ENCODE measurements around the gene SYT7. TPM values are rescaled to one million over a fixed set of nuclear protein-coding genes. Genes with fewer than 3 reads are reported as not detected.

Gene SYT7
- total and polyA plus RNA-seq, 2 experiments from 2014 or later, result 0.40 to 1.9 TPM

GRCh38 chr11:61598886-61599868, 18.3 kb upstream of the SYT7 start:
- H3K36me3 ChIP-seq (ENCODE audit: low read depth), result no peaks in the 10 kb centered on the region
- peak; percentile 69 for DNase-seq
- H3K4me2 ChIP-seq (ENCODE audit: unreplicated experiment), result no peak overlapping the region
- 71% methylated on average over 25 of the region's 25 CpGs for WGBS, 2 experiments (ENCODE audit: low coverage in 1 of 2, low lambda C conversion rate in 2 of 2, missing lambda C conversion rate in 2 of 2)
- H3K4me3 ChIP-seq, result no peak overlapping the region
- no peaks in the 10 kb centered on the region for H4K20me1 ChIP-seq (ENCODE audit: insufficient read depth)
- in situ Hi-C loops (cut with MboI), result no loop called here
- no peak overlapping the region for H3K27ac ChIP-seq
- no peaks in the 10 kb centered on the region for H3K27me3 ChIP-seq (replicated peaks; ENCODE audit: insufficient read depth)
- H3F3A ChIP-seq (ENCODE audit: insufficient read depth), result no peaks in the 10 kb centered on the region; the same call in 1 of the 2 replicates
- no peaks in the 10 kb centered on the region for H3K9me2 ChIP-seq (ENCODE audit: insufficient read depth)
- peaks cover 22% of the 10 kb centered on the region for H3K4me1 ChIP-seq (ENCODE audit: insufficient read depth)
- TF ChIP-seq EZH2 (IDR thresholded peaks at IDR 0.05; ENCODE audit: insufficient read depth, poor library complexity, severe bottlenecking) (no peak), EZH2phosphoT487 (IDR thresholded peaks at IDR 0.05; ENCODE audit: insufficient read depth, low read depth) (no peak)
- no peaks in the 10 kb centered on the region for H3K9me3 ChIP-seq (ENCODE audit: low read depth)
- no peaks in the 10 kb centered on the region for H3K79me2 ChIP-seq (ENCODE audit: insufficient read depth)
- no peak overlapping the region for H2AFZ ChIP-seq
- no peak overlapping the region for H3K9ac ChIP-seq

- in situ Hi-C loops (cut with MboI), result no loop called here
- Histone ChIP-seq H3F3A (ENCODE audit: insufficient read depth) (no peaks in the 10 kb centered on the region; the same call in 1 of the 2 replicates), H2AFZ (no peak overlapping the region), H3K79me2 (ENCODE audit: insufficient read depth) (no peaks in the 10 kb centered on the region), H3K9me3 (ENCODE audit: low read depth) (no peaks in the 10 kb centered on the region), H4K20me1 (ENCODE audit: insufficient read depth) (no peaks in the 10 kb centered on the region), H3K4me1 (ENCODE audit: insufficient read depth) (peaks cover 17% of the 10 kb centered on the region), H3K27me3 (replicated peaks; ENCODE audit: insufficient read depth) (no peaks in the 10 kb centered on the region), H3K4me2 (ENCODE audit: unreplicated experiment) (no peak overlapping the region), H3K9ac (no peak overlapping the region), H3K9me2 (ENCODE audit: insufficient read depth) (no peaks in the 10 kb centered on the region), H3K36me3 (ENCODE audit: low read depth) (no peaks in the 10 kb centered on the region), H3K4me3 (no peak overlapping the region), H3K27ac (no peak overlapping the region)
- 57 to 59% methylated on average over 3 of the region's 3 CpGs for WGBS, 2 experiments (ENCODE audit: low coverage in 1 of 2, low lambda C conversion rate in 2 of 2, missing lambda C conversion rate in 2 of 2)
- DNase-seq, result peak; percentile 19
- TF ChIP-seq EZH2phosphoT487 (IDR thresholded peaks at IDR 0.05; ENCODE audit: insufficient read depth, low read depth) (no peak), EZH2 (IDR thresholded peaks at IDR 0.05; ENCODE audit: insufficient read depth, poor library complexity, severe bottlenecking) (no peak)
Observed at GRCh38 chr11:61598374-61598773, 17.5 kb upstream of the SYT7 start.

GRCh38 chr11:61596990-61597389, 16.1 kb upstream of the SYT7 start:
- Histone ChIP-seq H3K9me2 (ENCODE audit: insufficient read depth) (no peaks in the 10 kb centered on the region), H3K36me3 (ENCODE audit: low read depth) (no peaks in the 10 kb centered on the region), H2AFZ (no peak overlapping the region), H3K27me3 (replicated peaks; ENCODE audit: insufficient read depth) (no peaks in the 10 kb centered on the region), H3K27ac (no peak overlapping the region), H3K4me2 (ENCODE audit: unreplicated experiment) (no peak overlapping the region), H3K9ac (no peak overlapping the region), H3F3A (ENCODE audit: insufficient read depth) (no peaks in the 10 kb centered on the region; the same call in 1 of the 2 replicates), H3K9me3 (ENCODE audit: low read depth) (no peaks in the 10 kb centered on the region), H3K4me3 (no peak overlapping the region), H3K79me2 (ENCODE audit: insufficient read depth) (no peaks in the 10 kb centered on the region), H4K20me1 (ENCODE audit: insufficient read depth) (no peaks in the 10 kb centered on the region), H3K4me1 (ENCODE audit: insufficient read depth) (peaks cover 8% of the 10 kb centered on the region)
- TF ChIP-seq EZH2phosphoT487 (IDR thresholded peaks at IDR 0.05; ENCODE audit: insufficient read depth, low read depth) (no peak), EZH2 (IDR thresholded peaks at IDR 0.05; ENCODE audit: insufficient read depth, poor library complexity, severe bottlenecking) (no peak)
- no peak for DNase-seq
- in situ Hi-C loops (cut with MboI), result no loop called here
- WGBS, 2 experiments (ENCODE audit: low coverage in 1 of 2, low lambda C conversion rate in 2 of 2, missing lambda C conversion rate in 2 of 2), result 92 to 95% methylated on average over 7 of the region's 7 CpGs

- peaks cover 8% of the 10 kb centered on the region for H3K4me1 ChIP-seq (ENCODE audit: insufficient read depth)
- 40 to 61% methylated on average over 1 of the region's 1 CpG for WGBS, 2 experiments (ENCODE audit: low coverage in 1 of 2, low lambda C conversion rate in 2 of 2, missing lambda C conversion rate in 2 of 2)
- no peaks in the 10 kb centered on the region for H4K20me1 ChIP-seq (ENCODE audit: insufficient read depth)
- H3K4me3 ChIP-seq, result no peak overlapping the region
- no peak overlapping the region for H3K4me2 ChIP-seq (ENCODE audit: unreplicated experiment)
- H3F3A ChIP-seq (ENCODE audit: insufficient read depth), result no peaks in the 10 kb centered on the region; the same call in 1 of the 2 replicates
- no peak for TF ChIP-seq EZH2phosphoT487 (IDR thresholded peaks at IDR 0.05; ENCODE audit: insufficient read depth, low read depth)
- no peak for TF ChIP-seq EZH2 (IDR thresholded peaks at IDR 0.05; ENCODE audit: insufficient read depth, poor library complexity, severe bottlenecking)
- no peak overlapping the region for H3K27ac ChIP-seq
- H3K9me2 ChIP-seq (ENCODE audit: insufficient read depth), result no peaks in the 10 kb centered on the region
- no peak overlapping the region for H2AFZ ChIP-seq
- no peak for DNase-seq
- no peaks in the 10 kb centered on the region for H3K36me3 ChIP-seq (ENCODE audit: low read depth)
- H3K79me2 ChIP-seq (ENCODE audit: insufficient read depth), result no peaks in the 10 kb centered on the region
- in situ Hi-C loops (cut with MboI), result no loop called here
- no peaks in the 10 kb centered on the region for H3K9me3 ChIP-seq (ENCODE audit: low read depth)
- no peak overlapping the region for H3K9ac ChIP-seq
- no peaks in the 10 kb centered on the region for H3K27me3 ChIP-seq (replicated peaks; ENCODE audit: insufficient read depth)
Observed at GRCh38 chr11:61596542-61596941, 15.7 kb upstream of the SYT7 start.
